Upper lobe of left lung (tissue), 4 donors: ENCODE results near the gene CSTPP1.

Experiments used
- CTCF ChIP-seq, 6 experiments: fragments of 450-650 bp in 4 of 6; fragments of 200-600 bp in 2 of 6; sonication (generic) in 2 of 6; IDR thresholded peaks; one replicate each; pipeline ENCODE4 v1.5.1; 2016 to 2019; ENCODE audit warnings: antibody characterized with exemption in 6 of 6
- EP300 ChIP-seq, 4 donors: sonication (generic); formaldehyde crosslinking; IDR thresholded peaks; one replicate each; pipeline ENCODE4 v1.5.1; 2017; ENCODE audit warnings: antibody characterized with exemption in 4 of 4, control low read depth in 2 of 4
- POLR2A ChIP-seq, 4 donors: fragments of 450-650 bp; IDR thresholded peaks; one replicate each; pipeline ENCODE4 v1.5.1; 2016 to 2017; ENCODE audit warnings: antibody characterized with exemption in 4 of 4, mild to moderate bottlenecking in 2 of 4
- POLR2AphosphoS5 ChIP-seq, 2 donors: sonication (generic); formaldehyde crosslinking; IDR thresholded peaks; one replicate each; pipeline ENCODE4 v1.5.1; 2017; ENCODE audit warnings: antibody characterized with exemption in 2 of 2

GRCh38 chr11:47056261-47056915 lies 119.8 kb downstream of the CSTPP1 start:
- no peak for TF ChIP-seq EP300 (IDR thresholded peaks at IDR 0.05)
- no peak for TF ChIP-seq CTCF (IDR thresholded peaks at IDR 0.05)
- no peak for TF ChIP-seq POLR2A (IDR thresholded peaks at IDR 0.05)
- no peak for TF ChIP-seq POLR2AphosphoS5 (IDR thresholded peaks at IDR 0.05)
